Endothelial cell (in vitro differentiated cells): Measurements from ENCODE around the gene DNAI2. TPM values are rescaled to one million over a fixed set of nuclear protein-coding genes. Genes with fewer than 3 reads are reported as not detected.
A peak's percentile ranks its signal among the peaks of the same experiment; 100 is the strongest.

Experiments used
- DNase-seq: peaks from one replicate; pipeline ENCODE4 v3.0.0; 2021; ENCODE audit warnings: low spot score
- H3K27ac Mint-ChIP-seq: one replicate; pipeline ENCODE4 v1.8.0; 2021; ENCODE audit warnings: mixed read lengths, inconsistent platforms; ENCODE audit not compliant: unreplicated experiment
- H3K27me3 Mint-ChIP-seq: one replicate; pipeline ENCODE4 v1.8.0; 2021; ENCODE audit warnings: mild to moderate bottlenecking, moderate library complexity, mixed read lengths, inconsistent platforms; ENCODE audit not compliant: unreplicated experiment
- H3K36me3 Mint-ChIP-seq: one replicate; pipeline ENCODE4 v1.8.0; 2021; ENCODE audit warnings: mild to moderate bottlenecking, low read depth, mixed read lengths, inconsistent platforms; ENCODE audit not compliant: unreplicated experiment
- H3K4me1 Mint-ChIP-seq: one replicate; pipeline ENCODE4 v1.8.0; 2021; ENCODE audit warnings: mild to moderate bottlenecking, mixed read lengths, inconsistent platforms; ENCODE audit not compliant: unreplicated experiment
- H3K4me3 Mint-ChIP-seq: one replicate; pipeline ENCODE4 v1.8.0; 2021; ENCODE audit warnings: mild to moderate bottlenecking, mixed read lengths, inconsistent platforms; ENCODE audit not compliant: unreplicated experiment
- H3K9me3 Mint-ChIP-seq: one replicate; pipeline ENCODE4 v1.8.0; 2021; ENCODE audit warnings: mixed read lengths, inconsistent platforms; ENCODE audit not compliant: unreplicated experiment
- CTCF ChIP-seq: fragments of 200-600 bp; sonication (generic); IDR thresholded peaks from one replicate; pipeline ENCODE4 v1.5.0; 2021; ENCODE audit warnings: antibody characterized with exemption; ENCODE audit not compliant: unreplicated experiment
- total RNA-seq: library from RNA; stranded (reverse); fragmentation: NEBNext Ultra II Directional; extraction: Animal tissue kit (Norgen Biotek cat#: 25700); gene quantifications from one replicate; pipeline ENCODE4 v1.2.1, GENCODE V29; 2021; ENCODE audit not compliant: unreplicated experiment

Gene DNAI2
- total RNA-seq, 1 donor from 2014 or later: not detected

GRCh38 chr17:74271901-74272561 is 2.0 kb upstream of the DNAI2 start:
- H3K9me3 Mint-ChIP-seq: no peaks in the 10 kb centered on the region
- no peak overlapping the region for H3K4me3 Mint-ChIP-seq
- H3K4me1 Mint-ChIP-seq: peaks cover 20% of the 10 kb centered on the region
- H3K27ac Mint-ChIP-seq: no peak overlapping the region
- DNase-seq: no peak
- no peak for TF ChIP-seq CTCF
- H3K36me3 Mint-ChIP-seq: no peaks in the 10 kb centered on the region
- H3K27me3 Mint-ChIP-seq: peaks cover 11% of the 10 kb centered on the region

GRCh38 chr17:74272731-74273201 is 1.3 kb upstream of the DNAI2 start:
- Mint-ChIP-seq H3K4me3 (no peak overlapping the region), H3K27me3 (peaks cover 11% of the 10 kb centered on the region), H3K27ac (peak overlapping the region; percentile 64), H3K4me1 (peaks cover 20% of the 10 kb centered on the region), H3K36me3 (no peaks in the 10 kb centered on the region), H3K9me3 (no peaks in the 10 kb centered on the region)
- no peak for DNase-seq
- TF ChIP-seq CTCF: no peak

GRCh38 chr17:74274709-74275340 is 791 bp downstream of the DNAI2 start:
- DNase-seq: no peak
- no peaks in the 10 kb centered on the region for H3K9me3 Mint-ChIP-seq
- no peaks in the 10 kb centered on the region for H3K36me3 Mint-ChIP-seq
- no peak overlapping the region for H3K4me3 Mint-ChIP-seq
- TF ChIP-seq CTCF: no peak
- no peak overlapping the region for H3K27ac Mint-ChIP-seq
- H3K27me3 Mint-ChIP-seq: peaks cover 11% of the 10 kb centered on the region
- peaks cover 20% of the 10 kb centered on the region for H3K4me1 Mint-ChIP-seq

- Mint-ChIP-seq H3K36me3 (no peaks in the 10 kb centered on the region), H3K9me3 (no peaks in the 10 kb centered on the region), H3K4me3 (no peak overlapping the region), H3K27me3 (peaks cover 10% of the 10 kb centered on the region), H3K27ac (peak overlapping the region; percentile 7), H3K4me1 (peaks cover 20% of the 10 kb centered on the region)
- no peak for TF ChIP-seq CTCF
- no peak for DNase-seq
Observed at GRCh38 chr17:74276051-74276476, 2.0 kb downstream of the DNAI2 start.

GRCh38 chr17:74276541-74277009 is 2.5 kb downstream of the DNAI2 start:
- DNase-seq: no peak
- Mint-ChIP-seq H3K4me1 (peaks cover 20% of the 10 kb centered on the region), H3K27ac (no peak overlapping the region), H3K36me3 (no peaks in the 10 kb centered on the region), H3K4me3 (no peak overlapping the region), H3K27me3 (peaks cover 10% of the 10 kb centered on the region), H3K9me3 (no peaks in the 10 kb centered on the region)
- no peak for TF ChIP-seq CTCF
